ENCODE measurements around the gene DHX8.

Gene DHX8

DNA sequence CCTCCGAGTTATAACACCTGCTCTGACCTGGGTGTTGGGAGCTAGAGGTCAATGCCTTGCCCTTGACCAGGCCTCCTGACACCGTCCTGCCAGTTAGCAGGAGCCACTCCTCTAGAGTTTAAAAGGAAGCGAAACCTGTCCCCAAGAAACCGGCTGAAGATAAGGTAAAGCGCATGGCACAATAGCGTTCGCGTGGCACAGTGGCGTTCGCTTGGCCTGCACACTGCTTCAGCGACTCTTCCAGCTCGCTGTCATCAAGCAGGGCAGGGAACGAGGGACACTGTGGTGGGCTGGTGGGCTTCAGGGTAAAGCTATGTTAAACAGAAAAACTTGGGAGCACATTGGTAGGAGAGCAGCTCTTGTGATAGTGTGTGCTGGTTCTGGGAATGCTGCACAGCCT lies 90.6 kb downstream of the DHX8 start:
- no peak for DNase-seq (ENCODE audit: low read depth in 2 of 2)

DNA sequence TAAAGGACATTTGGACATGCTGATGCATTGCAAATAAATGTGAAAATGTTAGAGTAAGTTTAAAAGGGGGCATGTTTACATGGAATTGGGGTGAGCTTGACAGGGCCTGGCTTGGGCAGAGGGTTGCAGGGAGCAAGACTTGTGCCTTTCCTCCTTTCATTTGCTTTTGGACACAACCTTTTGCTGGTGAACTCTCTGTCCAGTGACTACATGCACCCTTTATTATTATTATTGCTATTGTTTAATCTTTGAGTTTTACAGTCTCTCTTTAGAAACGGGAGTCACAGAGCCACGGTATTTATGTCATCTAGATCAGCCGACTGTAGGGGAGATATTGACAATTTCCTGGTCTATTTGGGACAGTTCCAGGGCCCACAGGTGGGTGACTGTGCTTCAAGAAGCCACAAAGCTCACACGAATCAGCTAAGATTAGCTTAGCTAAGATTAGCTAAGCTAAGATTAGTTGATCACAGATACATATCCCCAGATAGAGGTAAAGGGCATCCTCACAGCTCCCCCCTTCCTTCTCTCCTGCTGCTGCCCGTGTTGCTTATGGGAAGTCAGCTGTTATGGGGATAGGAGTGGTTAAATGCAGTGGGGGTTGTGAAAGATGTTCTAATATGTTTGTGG lies 91.2 kb downstream of the DHX8 start:
- DNase-seq (ENCODE audit: low read depth in 2 of 2) = no peak
